GM13977 (cell line): Measurements from ENCODE around the gene HDAC11.
"Not testable (repeated sequence)": the region's sequence is repeated elsewhere in the genome, so short reads cannot be mapped to it uniquely, and the experiment has no call there.

Source experiments
- DNase-seq: peaks from one replicate; pipeline ENCODE4 v3.0.0; 2012; ENCODE audit warnings: low spot score
- CTCF ChIP-seq: IDR thresholded peaks from 2 replicates; pipeline ENCODE4 v1.5.1; 2012; ENCODE audit warnings: mild to moderate bottlenecking, control low read depth; ENCODE audit not compliant: insufficient read depth; ENCODE audit errors: extremely low read depth, missing control alignments
- in situ Hi-C: fragments of 300-500 bp; cut with MboI; formaldehyde crosslinking; loops from one replicate; pipeline ENCODE4 v1.12.0; 2022; ENCODE audit warnings: low sequenced_read_pairs, low pct_unique_long_range_greater_than_20kb, mixed read lengths, inconsistent platforms; ENCODE audit not compliant: unreplicated experiment

Gene HDAC11

GRCh38 chr3:13498354-13499060, 18.4 kb downstream of the HDAC11 start:
- no peak for DNase-seq
- in situ Hi-C loops: loop anchor here (5.0 kb wide), 1 partner anchor 149 kb away; no protein-coding TSS in a partner anchor
- no peak for TF ChIP-seq CTCF

- in situ Hi-C loops: loop anchor here (5.0 kb wide), 1 partner anchor 148 kb away; no protein-coding TSS in a partner anchor
- not testable (repeated sequence) for DNase-seq
Observed at GRCh38 chr3:13499246-13499645, 19.1 kb downstream of the HDAC11 start.

- in situ Hi-C loops: no loop called here
Observed at GRCh38 chr3:13500133-13500885, 20.2 kb downstream of the HDAC11 start.

GRCh38 chr3:13501056-13501455, 20.9 kb downstream of the HDAC11 start:
- TF ChIP-seq CTCF: no peak
- in situ Hi-C loops: no loop called here
- no peak for DNase-seq

More at GRCh38 chr3:13500133-13500885, 20.2 kb downstream of the HDAC11 start:
- peak; percentile 63 for TF ChIP-seq CTCF
- DNase-seq: peak; percentile 63

- no peak for DNase-seq
- TF ChIP-seq CTCF: no peak
- in situ Hi-C loops: no loop called here
Observed at GRCh38 chr3:13501521-13501920, 21.4 kb downstream of the HDAC11 start.

GRCh38 chr3:13501958-13502790, 22.1 kb downstream of the HDAC11 start:
- no peak for TF ChIP-seq CTCF
- in situ Hi-C loops: no loop called here

More at GRCh38 chr3:13501958-13502790, 22.1 kb downstream of the HDAC11 start:
- no peak for DNase-seq
